Esophagus (tissue), 2 donors: Measurements from ENCODE around the gene ZSCAN22. TPM values are rescaled to one million over a fixed set of nuclear protein-coding genes. Genes with fewer than 3 reads are reported as not detected.
A peak's percentile ranks its signal among the peaks of the same experiment; 100 is the strongest.

Experiments
- H3K27ac ChIP-seq, 2 donors: one replicate each; pipeline ENCODE4 v1.5.1; 2013; ENCODE audit warnings: low read depth in 2 of 2, mild to moderate bottlenecking in 2 of 2, inconsistent platforms in 1 of 2, low read length in 1 of 2, moderate library complexity in 1 of 2
- H3K27me3 ChIP-seq, 2 donors: one replicate each; pipeline ENCODE4 v1.6.1; 2013; ENCODE audit warnings: low read length in 2 of 2, control low read depth in 1 of 2, mild to moderate bottlenecking in 1 of 2; ENCODE audit not compliant: insufficient read depth in 2 of 2, control insufficient read depth in 1 of 2
- H3K36me3 ChIP-seq, 2 donors: one replicate each; pipeline ENCODE4 v1.6.1; 2013; ENCODE audit warnings: low read length in 1 of 2; ENCODE audit not compliant: control insufficient read depth in 2 of 2, insufficient read depth in 2 of 2
- H3K4me1 ChIP-seq, 2 donors: one replicate each; pipeline ENCODE4 v1.6.1; 2013; ENCODE audit warnings: low read length in 1 of 2; ENCODE audit not compliant: control insufficient read depth in 2 of 2, insufficient read depth in 2 of 2
- H3K4me3 ChIP-seq, 2 donors: one replicate each; pipeline ENCODE4 v1.5.1; 2013; ENCODE audit warnings: low read length in 2 of 2, mild to moderate bottlenecking in 2 of 2, low read depth in 1 of 2, moderate library complexity in 1 of 2
- H3K9me3 ChIP-seq, 2 donors: one replicate each; pipeline ENCODE4 v1.6.1; 2013; ENCODE audit warnings: mild to moderate bottlenecking in 2 of 2, low read depth in 1 of 2, low read length in 1 of 2, moderate library complexity in 1 of 2; ENCODE audit not compliant: control insufficient read depth in 2 of 2, insufficient read depth in 1 of 2
- WGBS, 2 donors: extraction: QIAGEN DNeasy Blood & Tissue Kit; methylation state at CpG; one replicate each; pipeline ENCODE4 v1.1.7; 2013; 5-methylcytosine and 5-hydroxymethylcytosine counted together
- polyA plus RNA-seq, 2 donors: library from polyadenylated mRNA; stranded (reverse); fragments of 200-250 nt; gene quantifications; one replicate each; pipeline ENCODE4 v1.2.3, GENCODE V29; 2013
- donor health status: healthy with polysubstance abuse.
- donor health status: Bipolar disorder and iron deficiency.

ZSCAN22 gene
- polyA plus RNA-seq, result 1 to 10 TPM in 1 of 2 donors, under 1 TPM in 1; 0.87 to 1.0 TPM

DNA sequence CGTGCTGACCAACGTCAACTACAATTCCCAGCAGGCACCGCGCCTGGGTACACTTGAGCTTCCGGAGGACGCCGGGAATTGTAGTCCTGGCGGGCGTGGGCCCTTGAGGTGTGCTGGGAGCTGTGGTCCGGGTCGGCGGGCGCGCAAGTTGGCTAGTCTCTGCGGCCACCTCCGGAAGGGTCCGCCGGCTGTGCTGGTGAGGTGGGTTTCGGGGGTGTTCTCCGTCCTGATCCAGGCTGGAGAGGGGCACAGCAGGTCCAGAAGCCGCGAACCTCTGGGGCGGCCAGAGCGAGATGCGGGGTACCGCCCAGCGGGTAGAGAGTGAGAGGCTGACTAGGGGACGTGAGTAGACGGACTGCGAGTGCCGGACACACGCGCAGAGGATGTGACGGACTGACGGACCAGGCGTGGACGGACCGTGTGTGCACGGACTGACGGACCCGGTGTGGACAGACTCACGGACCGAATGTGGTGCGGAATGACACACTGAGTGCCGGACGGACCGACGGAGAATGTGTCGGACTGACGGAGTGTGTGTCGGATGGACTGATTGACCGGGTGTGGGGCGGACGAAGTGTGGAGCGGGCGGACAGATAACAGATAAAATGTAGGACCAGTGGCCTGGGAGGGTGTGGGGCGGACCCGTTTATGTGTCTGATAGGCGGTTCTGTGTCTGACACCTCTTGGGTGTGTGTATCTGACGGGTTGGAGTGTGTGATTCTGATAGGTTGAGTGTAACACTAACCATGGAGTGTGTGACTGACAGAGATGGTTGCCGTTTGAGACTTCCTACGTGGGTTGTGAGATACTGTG lies at the start of gene ZSCAN22:
Gene ZSCAN22 (plus strand): TSS at position 81 of the 813 bp plus-strand sequence. CDS start 7,809 bp downstream, outside the sequence.
- H3K27ac ChIP-seq, result peak within 1 kb of the TSS; percentile 94 to 97
- H3K4me3 ChIP-seq, result peak within 1 kb of the TSS; percentile 86 to 95
- no peaks in the 10 kb centered on the region for H3K36me3 ChIP-seq
- 0% methylated on average over 62 of the region's 62 CpGs for WGBS, 2 donors
- H3K9me3 ChIP-seq, result no peaks in the 10 kb centered on the region
- peaks cover 0 to 8% of the 10 kb centered on the region in 2 donors for H3K4me1 ChIP-seq
- no peaks in the 10 kb centered on the region for H3K27me3 ChIP-seq

GRCh38 chr19:58277197-58277596 lies 49.6 kb upstream of the ZSCAN22 start:
- Histone ChIP-seq H3K4me3 (no peak overlapping the region), H3K27ac (no peak overlapping the region), H3K36me3 (peaks cover 0 to under 1% of the 10 kb centered on the region in 2 donors), H3K9me3 (peaks cover 0 to 13% of the 10 kb centered on the region in 2 donors), H3K27me3 (no peaks in the 10 kb centered on the region), H3K4me1 (peaks cover 4 to 11% of the 10 kb centered on the region in 2 donors)
- 93 to 98% methylated on average over 7 of the region's 7 CpGs for WGBS, 2 donors

GRCh38 chr19:58277748-58278540 lies 48.9 kb upstream of the ZSCAN22 start:
- Histone ChIP-seq H3K9me3 (peaks cover 0 to 12% of the 10 kb centered on the region in 2 donors), H3K27ac (peak overlapping the region; percentile 96), H3K4me3 (peak overlapping the region; percentile 89 to 95), H3K36me3 (no peaks in the 10 kb centered on the region), H3K4me1 (peaks cover 4 to 11% of the 10 kb centered on the region in 2 donors), H3K27me3 (no peaks in the 10 kb centered on the region)
- WGBS, 2 donors, result 38 to 40% methylated on average over 25 of the region's 25 CpGs

DNA sequence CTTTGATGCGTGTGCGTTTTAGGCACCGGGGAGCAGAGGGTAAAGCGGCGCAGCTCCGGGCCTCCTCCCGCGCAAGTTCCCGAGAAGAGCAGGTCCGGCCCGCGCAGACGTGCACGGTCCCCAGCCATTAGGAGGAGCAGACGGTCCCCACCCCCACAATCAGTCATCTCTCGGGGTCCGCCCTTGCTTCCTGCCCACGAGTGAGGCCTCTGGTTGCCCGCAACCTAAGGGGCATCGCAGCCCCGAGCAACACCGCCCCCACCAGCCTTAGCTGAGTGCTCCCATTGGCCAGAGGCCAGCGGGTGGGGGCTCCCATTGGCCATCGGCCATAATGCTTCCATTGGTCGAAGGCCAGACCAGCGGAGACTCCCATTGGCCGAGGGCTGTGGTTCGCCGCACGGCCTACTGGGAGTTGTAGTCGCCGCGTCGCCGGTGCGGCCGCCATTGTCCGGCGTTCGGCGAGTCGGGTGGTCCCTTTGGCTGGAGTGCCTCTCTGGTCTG lies 48.2 kb upstream of the ZSCAN22 start, which contains the start of gene ZNF8:
Gene ZNF8 (plus strand): TSS at position 415 of the 501 bp plus-strand sequence. CDS start 127 bp downstream, outside the sequence.
- WGBS, 2 donors, result 0 to 1% methylated on average over 40 to 42 of the region's 42 CpGs

GRCh38 chr19:58279042-58279924 lies 47.5 kb upstream of the ZSCAN22 start:
- Histone ChIP-seq H3K27me3 (no peaks in the 10 kb centered on the region), H3K4me1 (peaks cover 4 to 11% of the 10 kb centered on the region in 2 donors), H3K27ac (peak overlapping the region; percentile 96), H3K9me3 (peaks cover 0 to 9% of the 10 kb centered on the region in 2 donors), H3K4me3 (peak overlapping the region; percentile 89 to 95), H3K36me3 (no peaks in the 10 kb centered on the region)
- 3 to 4% methylated on average over 57 to 60 of the region's 60 CpGs for WGBS, 2 donors

More for the DNA sequence above, 48.2 kb upstream of the ZSCAN22 start, which contains the start of gene ZNF8:
- Histone ChIP-seq H3K27me3 (no peaks in the 10 kb centered on the region), H3K27ac (peak within 1 kb of the TSS; percentile 96), H3K4me3 (peak within 1 kb of the TSS; percentile 89 to 95), H3K4me1 (peaks cover 4 to 11% of the 10 kb centered on the region in 2 donors), H3K36me3 (no peaks in the 10 kb centered on the region), H3K9me3 (peaks cover 0 to 9% of the 10 kb centered on the region in 2 donors)

DNA sequence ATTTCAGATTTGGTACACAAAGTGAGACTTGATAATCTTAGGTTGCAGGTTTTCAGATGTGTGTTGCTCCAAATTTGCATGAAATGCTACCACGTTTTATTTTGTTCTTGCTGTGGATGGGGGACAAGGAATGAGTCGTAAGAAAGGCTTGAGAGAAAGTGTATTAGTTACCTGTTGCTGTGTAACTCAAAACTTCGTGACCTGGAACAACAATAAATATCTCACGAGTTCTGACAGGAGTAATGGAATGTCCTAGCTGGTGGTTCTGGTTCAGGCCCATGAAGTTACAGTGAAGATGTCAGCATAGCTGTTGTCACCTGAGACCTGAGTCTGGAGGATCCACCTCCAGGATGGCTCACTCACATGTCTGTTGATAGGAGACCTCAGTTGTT lies 46.9 kb upstream of the ZSCAN22 start:
- peaks cover 4 to 11% of the 10 kb centered on the region in 2 donors for H3K4me1 ChIP-seq
- WGBS, 2 donors, result 58 to 62% methylated on average over 4 of the region's 4 CpGs
- no peaks in the 10 kb centered on the region for H3K27me3 ChIP-seq
- H3K36me3 ChIP-seq, result no peaks in the 10 kb centered on the region
- no peak overlapping the region for H3K27ac ChIP-seq
- peak overlapping the region in 1 of 2 donors; percentile 89 for H3K4me3 ChIP-seq
- peaks cover 0 to 9% of the 10 kb centered on the region in 2 donors for H3K9me3 ChIP-seq

DNA sequence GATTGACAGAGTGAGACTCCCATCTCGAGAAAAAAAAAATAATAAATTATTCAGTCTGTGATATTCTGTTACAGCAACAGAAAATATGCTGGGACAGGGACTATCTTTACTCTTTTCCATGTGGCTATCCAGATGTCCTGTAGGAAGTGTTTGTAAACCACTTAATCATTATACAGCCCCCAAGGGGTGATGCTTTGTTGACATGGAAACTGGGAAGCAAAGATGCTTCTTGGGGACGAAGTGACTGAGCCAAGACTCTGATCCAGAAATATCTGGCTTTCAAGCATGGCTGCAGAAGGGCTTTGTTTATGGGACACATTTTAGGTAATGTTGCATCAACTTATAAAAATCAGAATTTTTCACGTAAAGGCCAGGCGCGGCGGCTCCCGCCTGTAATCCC lies 42.6 kb upstream of the ZSCAN22 start:
- 90% methylated on average over 7 of the region's 7 CpGs for WGBS, 2 donors
- Histone ChIP-seq H3K4me1 (peaks cover 4 to 8% of the 10 kb centered on the region in 2 donors), H3K36me3 (peaks cover 17 to 25% of the 10 kb centered on the region in 2 donors), H3K27me3 (no peaks in the 10 kb centered on the region), H3K9me3 (peaks cover 0 to 19% of the 10 kb centered on the region in 2 donors), H3K27ac (no peak overlapping the region), H3K4me3 (no peak overlapping the region)

- H3K9me3 ChIP-seq, result peaks cover 10 to 49% of the 10 kb centered on the region in 2 donors
- H3K27ac ChIP-seq, result no peak overlapping the region
- H3K27me3 ChIP-seq, result no peaks in the 10 kb centered on the region
- no peaks in the 10 kb centered on the region for H3K4me1 ChIP-seq
- 95% methylated on average over 7 of the region's 7 CpGs for WGBS, 2 donors
- H3K36me3 ChIP-seq, result peaks cover 18 to 47% of the 10 kb centered on the region in 2 donors
- H3K4me3 ChIP-seq, result no peak overlapping the region
These were observed 34.9 kb upstream of the ZSCAN22 start for GRCh38 chr19:58291943-58292342.
